Measurements from ENCODE around the gene PSME2. TPM values are rescaled to one million over a fixed set of nuclear protein-coding genes. Genes with fewer than 3 reads are reported as not detected.

Gene PSME2
- 163 to 221 TPM (median 173 TPM) in 5 replicates for total RNA-seq (2022; extraction: Qiagen RNA extraction; ENCODE audit: low read depth)

DNA sequence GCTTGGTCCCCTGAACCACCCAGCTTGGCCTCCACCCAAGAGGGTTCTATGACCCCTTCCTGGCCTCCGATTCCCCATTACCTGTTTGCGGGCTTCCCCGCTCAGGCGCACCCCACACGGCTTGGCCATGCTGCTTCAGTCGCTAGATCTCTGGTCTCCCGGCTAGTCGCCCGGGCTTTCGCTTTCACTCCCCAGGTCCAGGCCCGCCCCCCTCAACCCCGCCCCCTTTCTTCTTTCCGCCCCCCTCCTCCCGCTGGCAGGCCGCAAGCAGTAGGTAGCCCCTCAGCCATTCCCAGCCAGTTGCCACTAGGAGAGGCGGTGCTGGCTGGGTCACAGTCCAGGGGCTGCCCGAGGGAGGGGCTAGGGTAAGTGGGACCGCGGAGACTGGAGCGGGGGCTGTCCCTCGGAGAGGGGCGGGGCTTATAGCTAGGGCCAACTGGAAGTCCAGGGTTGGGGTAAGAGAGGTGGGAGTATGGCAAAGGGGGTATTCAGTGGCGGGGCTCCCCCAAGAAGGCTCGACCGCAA, at the start of gene PSME2:
TSS of gene PSME2 (minus strand) at position 158 of the 525 bp plus-strand sequence. CDS start at position 129, 29 bp downstream.

GRCh38 chr14:24195186-24196070, 49.0 kb upstream of the PSME2 start, which contains the start of gene TM9SF1:
TSS of gene TM9SF1 (minus strand) at chr14:24195441. CDS start at chr14:24195019, 422 bp downstream.

DNA sequence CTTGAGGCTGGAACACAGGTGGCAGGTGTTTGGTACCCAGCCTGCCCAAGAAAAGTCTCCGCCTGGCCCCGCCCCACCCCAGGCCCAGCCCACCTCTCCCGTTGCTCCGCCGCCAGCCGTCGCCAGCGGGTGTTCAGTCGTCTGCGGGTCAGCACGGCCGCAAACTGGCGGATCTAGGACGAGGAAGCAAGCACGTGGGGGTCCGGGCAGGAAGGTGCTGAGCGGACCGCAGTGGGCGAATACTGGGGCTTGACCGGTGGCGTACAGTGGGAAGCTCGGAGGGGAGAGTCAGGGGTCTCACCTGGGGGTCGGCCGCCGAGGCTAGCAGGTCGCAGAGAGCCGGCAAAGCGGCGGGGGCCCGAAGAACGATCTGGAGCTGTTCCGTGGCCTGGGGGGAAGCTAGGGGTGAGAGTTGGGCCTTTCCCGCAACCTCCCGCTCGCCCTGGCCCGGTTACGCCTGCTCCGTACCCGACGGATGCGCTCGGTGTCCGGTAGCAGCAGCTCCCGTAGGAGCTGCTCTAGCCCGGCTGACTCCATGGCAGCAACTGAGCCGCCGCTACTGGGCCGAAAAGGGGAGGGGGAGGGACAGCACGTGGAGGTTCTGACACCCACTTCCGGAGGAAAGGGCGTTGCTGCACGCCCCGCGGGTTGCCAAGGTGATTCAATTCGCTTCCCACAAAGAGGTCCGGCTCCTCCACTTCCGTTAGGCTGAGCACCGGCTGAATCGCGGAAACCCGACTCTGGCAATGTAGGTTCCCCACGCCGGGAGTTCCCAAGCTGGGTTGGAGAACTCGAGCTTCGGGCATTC, 42.0 kb upstream of the PSME2 start, which contains the start of gene IPO4:
TSS of gene IPO4 (minus strand) at position 566 of the 808 bp plus-strand sequence. CDS start at position 537, 29 bp downstream.

DNA sequence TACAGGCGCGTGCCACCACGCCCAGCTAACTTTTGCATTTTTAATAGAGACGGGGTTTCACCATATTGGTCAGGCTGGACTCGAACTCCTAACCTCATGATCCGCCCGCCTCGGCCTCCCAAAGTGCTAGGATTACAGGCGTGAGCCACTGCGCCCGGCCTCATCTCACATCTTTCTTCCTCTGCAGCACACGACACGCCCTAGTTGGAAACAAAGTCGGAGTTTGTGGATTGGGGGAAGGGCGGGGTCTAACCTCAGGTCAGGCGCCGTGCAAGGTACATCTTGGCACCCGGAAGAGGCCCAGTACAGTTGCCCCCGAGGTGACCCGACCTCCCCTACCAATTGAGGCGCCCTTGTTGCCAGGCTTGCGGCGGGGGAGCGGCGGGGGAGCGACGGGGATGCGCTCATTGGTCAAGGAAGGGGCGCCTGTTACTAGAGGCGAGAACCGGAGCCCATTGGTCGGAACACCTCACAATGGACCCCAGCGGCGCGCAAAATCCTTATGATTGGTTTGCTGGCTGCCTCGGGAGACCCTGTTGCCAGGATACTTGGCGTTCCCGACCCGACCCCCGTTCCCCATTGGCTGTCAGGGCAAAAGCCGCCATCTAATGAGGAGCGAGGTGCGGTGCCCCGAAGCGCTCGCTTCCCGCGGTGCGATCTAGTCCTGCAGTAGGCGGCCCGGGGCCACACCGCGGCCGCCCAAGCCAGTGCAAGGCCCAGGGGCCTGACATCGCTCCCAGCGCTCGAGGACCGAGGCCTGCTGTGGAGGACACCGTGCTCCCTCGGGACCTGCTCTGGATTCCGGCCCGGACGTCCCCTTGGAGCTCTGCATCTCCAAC, 25.2 kb upstream of the PSME2 start, which contains the start of gene REC8:
TSS of gene REC8 (plus strand) at position 659 of the 839 bp plus-strand sequence. CDS start 473 bp downstream, outside the sequence.

GRCh38 chr14:24160850-24161804, 14.7 kb upstream of the PSME2 start, which contains the start of gene IRF9:
TSS of gene IRF9 (plus strand) at chr14:24161265. CDS start at chr14:24162145, 880 bp downstream.

GRCh38 chr14:24146978-24147760, 759 bp upstream of the PSME2 start, which contains the start of gene RNF31:
TSS of gene RNF31 (plus strand) at chr14:24147498. CDS start at chr14:24147699, 201 bp downstream.

GRCh38 chr14:24141097-24141880, 5.1 kb downstream of the PSME2 start, which contains the start of gene EMC9:
TSS of gene EMC9 (minus strand) at chr14:24141591. CDS start at chr14:24141304, 287 bp downstream.

GRCh38 chr14:24135834-24136683, 10.4 kb downstream of the PSME2 start, which contains the start of gene PSME1:
TSS of gene PSME1 (plus strand) at chr14:24136194. CDS start at chr14:24136263, 69 bp downstream.

DNA sequence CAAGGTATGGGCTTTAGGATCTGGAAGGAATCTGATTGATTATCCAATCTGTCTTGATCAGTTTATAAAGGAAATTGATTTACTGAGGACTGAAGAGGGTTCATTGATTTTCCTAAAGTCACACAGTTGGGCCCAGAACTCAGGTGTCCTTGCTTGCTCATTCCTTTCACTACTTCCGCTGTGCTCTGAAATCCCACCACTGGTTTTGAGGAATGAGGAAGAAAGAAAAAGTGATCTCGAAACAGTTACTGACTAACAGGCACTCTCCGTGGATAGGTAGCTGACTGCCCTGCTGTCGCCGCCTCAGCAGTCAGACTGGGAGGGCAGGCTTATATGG, 16.1 kb downstream of the PSME2 start, which contains the start of gene FITM1:
TSS of gene FITM1 (plus strand) at position 280 of the 337 bp plus-strand sequence. CDS start 905 bp downstream, outside the sequence.

GRCh38 chr14:24114532-24115421, 31.6 kb downstream of the PSME2 start, which contains the start of the genes DCAF11 and NRL:
TSS of gene DCAF11 (plus strand) at chr14:24114777. CDS start at chr14:24115595, 818 bp downstream.
TSS of gene NRL (minus strand) at chr14:24114949. CDS start at chr14:24082848, 32,101 bp downstream.

GRCh38 chr14:24093901-24094840, 52.2 kb downstream of the PSME2 start, which contains the start of gene PCK2:
TSS of gene PCK2 (plus strand) at chr14:24094311. CDS start at chr14:24094406, 95 bp downstream.

Measured in A549 treated with RU486 at 1 μM for 4 hours (cell line).